Femur (tissue), 1 donor: ENCODE results near the gene SRR.

Experiments used
- DNase-seq: peaks from one replicate; pipeline ENCODE4 v3.0.0-alpha.2; 2017

The SRR gene

DNA sequence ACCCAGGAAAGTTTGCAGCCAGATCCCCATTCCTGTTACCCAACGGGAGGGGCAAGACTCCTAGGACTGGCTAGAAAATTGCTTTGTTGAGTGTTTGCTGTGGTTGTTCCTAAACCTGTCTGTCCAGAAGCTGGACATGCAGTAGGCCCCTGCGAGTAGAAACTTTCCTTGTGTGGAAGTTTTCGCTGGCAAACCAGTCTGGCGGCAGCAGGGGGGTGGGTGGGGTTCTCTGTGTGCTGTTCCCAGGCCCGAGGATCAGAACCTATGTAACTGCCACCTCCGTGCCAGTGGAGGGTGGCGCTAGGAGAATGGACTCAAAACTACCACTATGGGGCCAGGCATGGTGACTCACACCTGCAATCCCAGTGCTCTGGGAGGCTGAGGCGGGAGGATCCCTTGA is 42.7 kb downstream of the SRR start:
- DNase-seq = no peak

DNA sequence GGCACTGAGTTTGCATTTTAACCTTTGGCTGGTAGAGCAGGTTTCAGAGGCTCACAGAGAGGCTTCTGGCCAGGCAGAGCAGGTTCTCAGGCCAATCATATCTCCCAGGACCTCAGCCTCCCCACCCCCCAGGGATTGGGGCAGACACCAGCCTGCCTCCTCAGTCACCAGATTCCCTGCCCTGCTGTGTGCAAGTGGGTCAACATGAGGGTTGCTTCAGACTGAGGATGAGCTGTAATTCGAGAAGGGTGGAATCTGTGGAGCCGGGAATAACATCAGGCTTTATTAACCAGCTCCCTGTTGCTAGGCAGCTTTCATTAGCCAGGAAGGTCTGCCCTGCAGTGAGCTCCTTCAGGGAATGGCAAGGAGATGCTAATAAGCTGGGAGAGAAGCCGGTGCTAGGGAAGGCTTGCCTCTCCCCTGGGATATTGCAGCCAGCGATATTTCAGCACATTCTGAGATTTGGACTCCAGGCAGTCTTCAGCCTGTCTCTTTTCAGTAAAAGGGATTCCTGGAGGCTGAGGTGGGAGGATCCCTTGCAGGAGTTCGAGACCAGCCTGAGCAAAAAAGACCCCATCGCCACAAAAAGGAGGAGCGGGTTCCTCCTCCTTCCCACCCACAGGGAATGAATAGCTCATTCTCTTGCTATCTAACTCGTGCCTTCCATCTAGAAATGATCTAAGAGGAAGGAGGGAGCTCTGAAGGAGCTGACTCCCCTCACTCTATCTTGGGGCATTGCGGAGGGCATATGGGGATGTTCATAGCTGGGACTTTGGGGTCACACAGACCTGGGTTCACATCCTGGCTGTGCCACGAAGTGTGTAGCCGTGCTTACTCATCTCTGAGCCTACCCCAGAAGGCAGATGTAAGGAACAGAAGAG is 44.3 kb downstream of the SRR start:
- peak; percentile 62 for DNase-seq

DNA sequence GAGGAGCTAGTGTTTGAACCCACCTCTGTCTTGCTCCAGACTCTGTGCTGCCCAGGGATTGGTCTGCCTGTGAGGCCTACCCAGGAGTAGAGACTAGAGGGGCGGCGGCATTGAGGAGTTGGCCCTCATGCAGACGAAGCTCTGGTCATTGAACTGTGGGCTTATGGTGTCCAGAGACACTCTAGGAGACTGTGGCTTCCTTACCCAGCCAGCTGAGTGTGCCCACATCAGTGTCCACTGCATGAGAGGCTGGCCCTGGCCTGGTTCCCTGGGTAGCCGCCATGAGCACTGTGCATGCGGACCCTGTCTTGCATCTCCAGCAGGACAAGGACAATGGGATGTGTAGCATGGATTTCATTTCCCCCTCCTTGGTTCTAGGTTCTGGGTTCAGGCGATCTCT is 47.5 kb downstream of the SRR start:
- no peak for DNase-seq

DNA sequence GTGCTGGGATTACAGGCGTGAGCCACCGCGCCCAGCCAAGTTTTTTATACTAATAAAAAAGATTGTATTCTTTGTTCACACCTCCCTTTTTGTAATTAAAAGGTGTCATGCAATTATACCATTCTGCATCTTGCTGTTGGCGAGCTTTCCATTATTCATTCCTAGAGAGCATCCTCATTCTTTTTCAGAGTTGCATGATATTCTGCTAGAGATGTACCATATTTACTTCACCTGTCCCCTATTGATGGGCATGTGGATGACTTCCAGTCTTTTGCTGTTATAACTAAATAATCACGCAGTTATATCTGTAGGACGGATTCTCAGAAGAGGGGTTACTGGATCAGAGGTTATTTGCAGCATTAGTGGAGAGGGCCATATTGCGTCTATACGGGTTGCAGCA is 50.6 kb downstream of the SRR start:
- no peak for DNase-seq

DNA sequence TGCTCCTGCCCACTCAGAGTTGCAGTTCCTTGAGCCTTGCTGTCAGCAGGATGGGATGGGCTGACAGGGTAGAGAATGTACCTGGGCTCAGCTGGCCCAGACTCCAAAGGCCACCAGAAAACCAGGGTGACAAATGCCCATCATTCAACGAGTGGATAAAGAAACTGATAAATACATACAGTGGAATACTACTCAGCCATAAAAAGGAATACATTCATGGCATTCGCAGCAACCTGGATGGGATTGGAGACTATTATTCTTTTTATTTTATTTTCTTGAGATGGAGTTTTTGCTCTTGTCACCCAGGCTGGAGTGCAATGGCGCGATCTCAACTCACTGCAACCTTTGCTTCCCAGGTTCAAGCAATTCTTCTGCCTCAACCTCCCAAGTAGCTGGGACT is 53.5 kb downstream of the SRR start:
- no peak for DNase-seq

DNA sequence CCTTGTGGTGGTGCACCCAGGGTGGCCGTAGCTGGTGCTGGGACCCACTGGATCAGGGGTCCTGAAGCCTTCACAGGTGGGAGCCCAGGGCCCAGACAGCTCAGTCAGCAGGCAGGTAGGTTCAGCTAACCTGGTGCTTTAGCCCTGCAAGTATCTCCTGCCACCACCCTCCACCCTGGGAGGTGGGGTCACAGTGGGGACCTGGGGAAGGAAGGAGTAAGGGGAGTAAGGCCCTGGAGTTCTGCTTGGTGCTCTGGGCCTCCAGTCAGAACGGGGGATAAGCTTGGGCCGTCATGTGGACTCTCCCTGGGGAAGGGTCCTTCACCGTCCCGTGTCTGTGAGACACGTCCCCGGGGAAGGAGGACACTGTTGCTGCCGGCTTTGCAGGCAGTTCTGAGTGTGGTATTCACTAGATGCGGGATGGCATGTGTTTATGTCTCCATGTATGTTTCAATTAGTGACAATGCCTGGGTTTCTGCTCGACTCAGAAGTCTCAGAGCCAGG is 54.2 kb downstream of the SRR start:
- DNase-seq = peak; percentile 15

DNA sequence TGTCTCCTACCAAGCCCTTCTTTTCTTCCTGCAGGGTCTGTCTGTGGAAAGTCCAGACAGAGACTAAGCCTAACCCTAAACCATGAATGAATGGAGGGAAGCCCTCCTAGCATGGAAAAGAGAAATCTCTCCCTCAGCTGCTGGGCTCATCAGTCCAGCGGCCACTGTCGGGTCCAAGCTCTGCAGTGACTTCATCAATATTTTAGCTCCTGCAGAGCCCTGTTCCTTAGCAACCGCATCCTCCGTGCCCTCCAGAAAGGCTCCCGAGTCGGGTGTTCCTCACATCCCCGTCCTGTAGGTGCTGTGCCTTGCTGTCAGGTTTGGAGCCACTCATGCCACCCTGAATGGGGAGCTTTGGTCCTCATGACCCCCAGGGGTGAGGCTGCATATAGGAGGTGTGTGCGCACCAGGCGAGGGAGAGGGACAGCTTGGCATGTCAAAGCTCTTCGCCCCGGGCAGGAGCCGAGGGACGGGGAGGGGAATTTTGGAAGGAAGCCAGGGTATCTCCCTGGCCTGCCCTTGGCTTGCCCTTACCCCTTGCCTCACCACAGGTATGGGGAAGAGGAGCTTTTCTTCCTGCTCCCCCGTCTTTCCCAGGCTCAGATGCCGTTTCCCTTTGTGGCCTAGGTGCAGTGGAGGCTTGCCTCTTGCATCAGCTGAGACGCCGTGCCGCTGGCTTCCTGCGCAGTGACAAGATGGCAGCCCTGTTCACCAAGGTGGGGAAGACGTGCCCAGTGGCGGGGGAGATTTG is 57.4 kb downstream of the SRR start:
- DNase-seq = peak; percentile 13

DNA sequence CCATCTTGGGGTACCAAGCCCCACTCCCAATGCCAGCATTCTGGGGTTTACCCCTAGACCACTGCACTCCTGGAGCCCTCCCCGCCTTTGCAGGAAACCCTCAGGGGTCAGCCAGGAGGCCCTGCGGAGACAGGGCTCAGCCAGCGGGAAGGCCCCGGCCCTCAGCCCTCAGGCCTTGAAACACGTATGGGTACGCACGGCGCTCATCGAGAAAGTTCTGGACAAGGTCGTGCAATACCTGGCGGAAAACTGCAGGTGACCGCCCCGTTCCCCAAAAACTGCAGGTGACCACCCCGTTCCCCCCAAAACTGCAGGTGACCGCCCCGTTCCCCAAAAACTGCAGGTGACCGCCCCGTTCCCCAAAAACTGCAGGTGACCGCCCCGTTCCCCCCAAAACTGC is 58.3 kb downstream of the SRR start:
- peak; percentile 15 for DNase-seq

DNA sequence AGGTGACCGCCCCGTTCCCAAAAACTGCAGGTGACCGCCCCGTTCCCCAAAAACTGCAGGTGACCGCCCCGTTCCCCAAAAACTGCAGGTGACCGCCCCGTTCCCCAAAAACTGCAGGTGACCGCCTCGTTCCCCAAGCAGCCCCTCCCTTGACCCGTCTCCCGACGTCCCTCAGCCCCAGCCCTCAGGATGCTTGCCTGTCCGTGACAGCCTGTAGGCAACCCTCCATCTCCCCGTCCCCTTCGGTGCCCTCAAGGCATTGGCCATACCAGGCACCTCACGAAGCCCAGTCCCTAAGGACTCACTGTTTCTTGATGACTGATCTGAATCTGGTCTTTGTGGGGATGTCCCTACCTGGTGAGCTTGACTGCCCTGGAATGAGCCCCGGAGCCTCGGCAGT is 58.7 kb downstream of the SRR start:
- DNase-seq = no peak

DNA sequence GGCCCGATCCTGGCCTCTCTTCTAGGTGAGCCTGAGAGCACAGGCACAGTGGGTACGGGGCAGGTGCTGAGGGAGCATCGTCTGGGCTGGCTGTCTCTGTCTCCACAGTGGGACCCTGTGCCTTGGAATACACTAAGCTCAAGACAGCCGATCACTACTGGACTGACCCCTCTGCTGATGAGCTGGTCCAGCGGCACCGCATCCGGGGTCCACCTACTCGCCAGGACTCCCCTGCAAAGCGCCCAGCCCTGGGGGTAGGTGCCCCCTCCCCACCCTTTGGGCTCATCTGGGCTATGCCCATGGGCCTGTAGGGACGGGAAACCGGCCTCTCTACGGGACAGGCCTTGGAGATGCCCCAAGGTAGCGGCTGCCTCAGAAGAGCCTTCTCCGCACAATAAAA is 59.1 kb downstream of the SRR start:
- no peak for DNase-seq

DNA sequence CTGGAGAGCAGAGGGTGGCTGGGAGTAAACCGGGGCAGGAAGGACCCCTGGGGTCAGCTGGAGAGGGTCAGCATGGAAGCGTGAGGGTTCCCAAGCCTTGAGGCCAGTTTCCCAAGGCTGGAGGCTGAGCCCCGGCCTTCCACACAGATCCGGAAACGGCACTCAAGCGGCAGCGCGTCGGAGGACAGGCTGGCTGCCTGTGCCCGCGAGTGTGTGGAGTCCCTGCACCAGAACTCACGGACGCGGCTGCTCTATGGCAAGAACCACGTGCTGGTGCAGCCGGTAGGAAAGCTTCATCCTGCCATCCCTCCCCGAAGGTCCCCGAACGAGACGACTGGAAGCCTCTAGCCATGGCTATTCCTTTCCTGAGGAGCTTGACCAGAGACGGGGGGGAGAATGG is 59.6 kb downstream of the SRR start:
- peak; percentile 14 for DNase-seq

DNA sequence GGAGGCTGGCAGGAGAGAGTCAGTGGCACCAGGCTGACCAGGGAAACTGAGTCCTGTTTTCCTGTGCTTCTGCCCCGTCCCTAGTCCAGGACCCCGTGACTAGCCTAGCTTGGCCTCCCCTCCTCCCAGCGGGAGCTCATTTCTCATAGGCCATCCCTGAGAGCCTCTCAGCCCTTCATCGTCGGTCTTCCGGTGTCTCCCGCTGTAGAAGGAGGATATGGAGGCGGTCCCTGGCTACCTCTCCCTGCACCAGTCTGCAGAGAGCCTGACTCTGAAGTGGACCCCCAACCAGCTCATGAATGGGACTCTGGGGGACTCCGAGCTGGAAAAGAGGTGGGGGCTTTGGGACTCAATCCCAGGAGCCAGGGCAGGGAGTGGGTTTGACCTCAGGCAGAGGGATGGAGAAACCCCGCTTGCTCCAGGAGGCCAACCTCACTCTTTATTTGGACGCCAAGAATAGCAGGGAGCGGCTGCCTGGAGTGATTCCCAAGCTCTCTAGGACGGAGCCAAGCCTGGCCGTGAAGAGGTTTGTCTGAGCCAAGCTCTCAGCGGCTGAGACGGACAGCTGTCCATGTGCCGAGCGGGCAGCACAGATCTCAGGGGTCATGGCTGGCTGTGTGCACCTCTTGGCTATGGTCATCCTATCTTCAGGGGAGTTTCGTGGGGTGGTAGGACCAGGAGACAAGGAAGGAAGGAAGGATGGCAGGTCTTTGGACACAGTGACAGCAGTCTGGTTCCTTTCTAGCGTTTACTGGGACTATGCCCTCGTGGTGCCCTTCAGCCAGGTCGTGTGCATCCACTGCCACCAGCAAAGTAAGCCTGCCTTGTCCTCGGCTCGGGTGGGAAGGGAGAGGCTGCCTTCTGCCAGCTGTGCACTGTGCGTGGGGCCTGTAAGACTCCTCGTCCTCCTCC is 60.4 kb downstream of the SRR start:
- peak; percentile 62 for DNase-seq

DNA sequence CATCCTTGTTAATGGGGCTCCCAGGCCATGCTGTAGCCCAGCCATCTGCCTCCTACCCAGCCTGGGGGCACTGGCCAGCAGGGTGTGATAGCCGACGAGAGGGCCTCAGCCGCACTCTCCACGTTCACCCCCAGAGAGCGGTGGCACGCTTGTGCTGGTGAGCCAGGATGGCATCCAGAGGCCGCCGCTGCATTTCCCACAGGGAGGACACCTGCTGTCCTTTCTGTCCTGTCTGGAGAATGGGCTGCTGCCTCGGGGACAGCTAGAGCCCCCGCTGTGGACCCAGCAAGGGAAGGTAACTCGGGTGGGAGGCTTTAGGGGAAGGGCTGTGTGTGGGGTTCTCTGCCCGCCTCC is 61.0 kb downstream of the SRR start:
- DNase-seq = peak; percentile 13

DNA sequence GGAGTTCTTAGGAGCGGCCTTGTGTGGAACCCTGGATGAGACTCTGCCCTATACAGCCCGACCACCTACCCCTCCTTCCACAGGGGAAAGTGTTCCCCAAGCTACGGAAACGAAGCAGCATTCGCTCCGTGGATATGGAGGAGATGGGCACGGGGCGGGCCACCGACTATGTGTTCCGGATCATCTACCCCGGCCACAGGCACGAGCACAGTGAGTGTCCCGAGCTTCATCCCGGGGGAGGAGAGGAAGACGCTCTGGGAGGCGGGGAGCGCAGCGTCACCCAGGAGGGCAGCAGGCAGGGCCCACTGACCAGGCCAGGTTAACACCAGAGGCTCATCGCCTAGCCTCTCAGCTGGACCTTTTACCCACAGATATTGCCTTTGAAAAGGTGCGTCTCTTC is 61.4 kb downstream of the SRR start:
- DNase-seq = peak; percentile 20

DNA sequence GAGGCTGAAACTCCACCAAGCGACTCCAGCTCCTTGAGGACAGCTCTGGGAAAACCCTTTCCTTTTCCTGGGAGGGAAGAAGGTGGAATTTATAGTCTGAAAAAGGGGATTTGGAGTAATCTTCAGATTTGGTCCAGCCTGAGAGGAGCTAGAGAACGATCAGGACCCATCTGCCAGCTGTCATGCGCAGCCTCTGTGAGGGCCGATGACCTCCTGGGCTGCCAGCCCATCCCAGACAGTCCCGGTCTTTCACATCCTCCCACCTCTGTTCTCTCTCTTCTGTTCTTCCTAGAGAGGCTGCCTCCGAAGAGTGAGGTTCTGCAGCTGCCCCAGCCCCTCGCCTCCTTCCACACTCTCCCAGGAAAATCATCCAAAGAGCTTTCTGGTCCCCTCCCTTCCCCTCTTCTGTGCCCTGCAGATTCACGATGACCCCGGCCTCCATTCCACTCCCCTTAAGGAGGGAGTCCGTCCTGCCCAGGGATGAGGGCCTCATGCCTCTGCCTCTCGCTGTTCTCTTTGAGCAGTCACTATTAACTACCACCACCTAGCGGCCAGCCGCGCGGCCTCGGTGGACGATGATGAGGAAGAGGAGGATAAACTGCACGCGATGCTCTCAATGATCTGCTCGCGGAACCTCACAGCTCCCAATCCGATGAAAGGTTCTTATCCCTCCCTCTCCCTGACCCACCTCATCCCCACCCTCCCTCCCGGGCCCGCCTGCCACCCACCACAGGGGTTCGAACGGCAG is 63.2 kb downstream of the SRR start:
- DNase-seq = no peak

DNA sequence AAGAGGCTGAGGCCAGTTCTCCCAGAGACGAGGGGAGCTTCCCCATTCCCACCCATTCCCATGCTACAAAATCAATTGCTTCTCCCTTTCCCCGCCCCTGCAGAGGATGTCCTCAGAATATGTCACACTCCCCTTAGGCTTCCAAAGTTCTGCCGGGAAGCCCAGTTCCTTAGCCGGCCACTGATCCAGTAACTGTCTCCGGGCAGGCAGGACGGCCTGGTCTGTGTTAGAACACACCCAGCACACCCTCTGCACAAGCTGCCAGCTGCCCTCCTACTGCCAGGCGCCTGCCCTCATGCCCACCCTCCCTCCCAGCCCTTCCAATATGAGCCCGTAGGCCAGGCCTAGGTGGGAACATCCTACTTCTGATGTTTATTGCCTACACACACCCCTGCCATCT is 64.6 kb downstream of the SRR start:
- no peak for DNase-seq

DNA sequence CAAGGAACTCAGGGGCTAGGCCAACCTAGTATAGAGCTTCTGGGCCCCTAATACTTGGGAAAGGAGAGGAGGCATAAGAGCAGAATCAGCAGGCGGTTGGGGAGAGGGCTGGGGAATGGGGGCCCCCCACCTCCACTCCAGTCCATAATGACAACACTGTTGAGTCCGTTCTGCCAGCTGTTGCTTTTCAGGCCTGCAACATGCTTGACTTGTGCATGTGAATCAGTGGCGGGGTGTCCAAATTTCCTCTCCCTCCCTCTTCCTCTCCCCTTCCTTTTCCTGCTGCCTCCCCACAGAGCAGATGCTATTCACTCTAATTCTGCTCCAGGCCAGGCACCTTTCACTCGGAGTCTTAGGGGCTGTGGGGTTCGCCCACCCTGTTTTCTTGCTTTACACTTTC is 65.3 kb downstream of the SRR start:
- DNase-seq = no peak

DNA sequence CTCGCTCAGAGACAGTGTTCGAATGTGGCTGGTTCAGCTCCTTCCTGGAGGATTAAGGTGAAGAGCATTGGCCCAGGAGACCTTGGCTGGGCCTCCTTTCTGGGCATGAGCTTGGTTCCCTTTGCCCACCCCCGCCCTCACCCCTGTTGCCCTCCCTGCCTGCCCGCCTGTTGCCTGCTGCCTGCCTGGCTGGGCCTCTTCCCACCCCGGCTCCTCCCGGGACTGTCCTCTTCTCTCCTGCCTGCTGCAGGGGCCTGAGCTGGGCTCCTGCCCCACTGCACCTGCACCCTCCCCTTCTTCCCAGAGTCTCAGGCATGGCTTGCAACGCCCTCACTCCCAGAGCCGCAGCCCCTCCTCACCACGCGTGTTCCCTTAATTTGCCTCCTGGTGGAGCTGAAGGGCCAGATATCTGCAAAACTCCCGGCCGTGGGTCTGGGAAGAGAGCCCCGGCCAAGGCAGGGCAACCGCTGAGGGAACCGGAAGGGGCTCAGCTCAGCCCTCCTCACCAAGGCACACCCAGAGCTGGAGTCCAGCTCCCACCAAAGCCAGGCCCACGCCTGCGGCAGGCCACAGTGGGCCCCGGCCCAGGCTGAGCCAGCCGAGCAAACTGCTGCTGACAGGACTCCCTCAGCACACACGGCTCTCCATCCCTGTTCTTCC is 65.9 kb downstream of the SRR start:
- no peak for DNase-seq

DNA sequence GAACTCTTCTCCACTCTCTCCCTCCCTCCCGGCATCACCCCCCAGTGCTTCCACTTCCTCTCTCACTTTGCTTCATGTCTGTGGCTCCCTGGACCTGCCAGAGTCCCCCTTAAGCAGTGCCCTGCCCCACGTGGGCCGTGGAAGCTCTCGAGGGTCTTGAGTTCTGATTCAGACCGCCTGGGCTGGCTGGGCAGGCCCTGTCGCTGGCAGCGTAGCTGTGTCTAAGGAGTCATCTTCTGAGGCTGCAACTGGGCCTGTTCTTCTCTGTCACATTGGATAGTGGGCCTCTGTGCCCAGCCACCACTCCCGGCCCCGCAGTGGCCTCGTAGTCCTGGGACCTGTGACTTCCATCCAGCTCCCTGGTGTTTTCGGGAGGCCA is 66.5 kb downstream of the SRR start:
- DNase-seq = no peak

DNA sequence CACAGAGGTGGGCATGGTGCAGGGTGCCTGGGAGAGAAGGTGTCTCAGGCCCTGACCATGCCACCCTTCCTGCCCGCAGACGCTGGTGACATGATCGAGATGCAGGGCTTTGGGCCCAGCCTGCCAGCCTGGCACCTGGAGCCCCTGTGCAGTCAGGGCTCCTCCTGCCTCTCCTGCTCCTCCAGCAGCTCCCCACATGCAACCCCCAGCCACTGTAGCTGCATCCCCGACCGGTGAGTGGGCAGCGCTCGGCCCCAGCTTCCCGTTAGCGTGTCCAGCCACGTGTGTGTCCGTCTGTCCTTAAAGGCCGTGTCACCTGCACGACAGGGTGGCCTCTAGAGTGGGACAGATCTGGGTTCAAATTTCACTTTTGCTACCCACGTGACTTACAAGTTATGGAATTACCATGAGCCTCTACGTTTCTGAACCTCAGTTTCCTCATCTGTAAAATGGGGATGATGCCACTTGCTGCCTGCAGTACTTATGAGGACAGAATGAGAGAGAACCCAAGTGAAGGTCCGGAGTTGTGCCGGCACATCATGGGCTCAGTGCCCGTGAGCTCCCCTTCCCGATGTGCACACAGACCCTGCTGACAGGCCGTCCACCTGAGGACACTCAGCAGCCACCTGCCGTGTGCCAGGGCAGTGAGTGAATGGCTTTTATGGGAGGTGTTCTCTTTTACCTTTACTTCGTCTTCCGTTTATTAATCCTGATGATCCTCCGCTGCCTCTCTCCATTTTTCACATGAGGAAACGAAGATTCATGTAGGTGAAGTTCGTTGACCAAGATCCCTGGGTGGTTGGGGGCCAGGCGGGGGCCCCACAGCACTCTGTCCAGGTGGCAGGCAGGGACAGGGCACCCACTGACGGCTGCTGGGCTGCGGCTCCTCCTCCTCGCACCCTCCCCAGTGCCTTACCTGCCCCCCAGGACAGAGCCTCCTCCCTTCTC is 67.7 kb downstream of the SRR start:
- no peak for DNase-seq

DNA sequence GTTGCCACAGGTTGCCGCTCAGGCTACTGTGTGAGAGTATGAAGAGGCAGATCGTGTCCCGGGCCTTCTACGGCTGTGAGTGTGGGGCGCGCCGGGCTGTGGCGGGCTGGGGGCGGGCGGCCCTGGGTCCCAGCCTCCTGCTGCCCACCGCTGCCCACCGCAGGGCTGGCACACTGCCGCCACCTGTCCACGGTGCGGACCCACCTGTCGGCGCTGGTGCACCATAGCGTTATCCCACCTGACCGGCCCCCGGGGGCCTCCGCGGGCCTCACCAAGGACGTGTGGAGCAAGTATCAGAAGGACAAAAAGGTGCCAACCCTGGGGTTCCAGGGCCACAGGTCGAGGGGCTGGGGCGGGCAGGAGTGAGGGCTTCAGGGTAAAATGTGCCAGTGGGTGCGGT is 68.4 kb downstream of the SRR start:
- DNase-seq = no peak
